Measurements from ENCODE around the gene SPRN.

The SPRN gene

GRCh38 chr10:133405844-133406527 is 18.4 kb downstream of the SPRN start:
- no peak for DNase-seq (ENCODE audit: low spot score)

DNA sequence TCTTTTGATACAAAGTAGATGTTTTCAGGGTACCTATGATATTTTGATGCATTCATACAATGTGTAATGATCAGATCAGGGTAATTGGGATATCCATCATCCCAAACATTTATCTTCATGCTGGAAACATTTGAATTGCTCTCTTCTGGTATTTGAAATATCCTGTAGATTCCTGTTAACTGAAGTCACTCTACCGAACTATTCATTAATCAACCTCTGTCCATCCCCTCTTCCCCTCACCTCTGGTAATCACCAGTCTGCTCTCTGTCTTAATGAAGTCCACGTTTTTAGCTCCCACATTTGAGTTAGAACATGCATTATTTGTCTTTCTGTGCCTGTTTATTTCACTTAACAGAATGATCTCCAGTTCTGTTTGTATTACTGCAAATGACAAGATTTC is 19.2 kb downstream of the SPRN start:
- no peak for DNase-seq (ENCODE audit: low spot score)

GRCh38 chr10:133403784-133404183 is 20.6 kb downstream of the SPRN start:
- no peak for DNase-seq (ENCODE audit: low spot score)

- no peak for DNase-seq (ENCODE audit: low spot score)
These were observed 21.1 kb downstream of the SPRN start for GRCh38 chr10:133403359-133403758.

DNA sequence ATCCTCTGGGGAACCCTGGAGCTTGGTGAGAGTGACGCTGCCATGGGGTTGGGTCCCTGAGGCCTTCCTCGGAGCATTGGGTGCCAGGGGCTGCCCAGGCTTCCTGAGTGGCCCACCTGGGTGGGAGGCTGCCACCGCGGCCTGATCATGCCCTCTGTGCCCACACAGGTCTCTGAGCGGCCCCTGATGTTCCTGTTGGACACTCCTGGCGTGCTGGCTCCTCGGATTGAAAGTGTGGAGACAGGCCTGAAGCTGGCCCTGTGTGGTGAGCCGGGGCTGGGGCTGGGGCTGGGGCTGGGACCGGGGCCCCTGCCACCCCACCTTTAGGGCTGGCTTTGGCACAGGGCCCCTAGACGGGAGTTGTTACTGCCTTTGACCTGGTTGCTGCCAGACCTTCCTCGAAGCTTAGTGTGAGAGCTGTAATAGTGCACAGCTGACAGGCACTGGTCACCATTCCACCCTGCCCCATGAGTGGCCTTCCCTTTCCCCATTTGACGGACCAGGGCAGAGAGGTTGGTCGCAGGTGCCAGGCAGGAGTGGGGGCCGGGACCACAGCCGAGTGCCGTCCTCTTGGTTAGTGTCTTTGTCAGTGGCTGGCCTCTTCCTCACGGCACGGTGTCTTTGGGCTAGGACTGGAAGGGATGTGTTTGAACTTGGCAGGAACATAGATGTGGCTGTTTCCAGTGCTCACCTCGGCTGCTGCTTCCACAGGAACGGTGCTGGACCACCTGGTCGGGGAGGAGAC is 22.3 kb downstream of the SPRN start:
- no peak for DNase-seq (ENCODE audit: low spot score)

DNA sequence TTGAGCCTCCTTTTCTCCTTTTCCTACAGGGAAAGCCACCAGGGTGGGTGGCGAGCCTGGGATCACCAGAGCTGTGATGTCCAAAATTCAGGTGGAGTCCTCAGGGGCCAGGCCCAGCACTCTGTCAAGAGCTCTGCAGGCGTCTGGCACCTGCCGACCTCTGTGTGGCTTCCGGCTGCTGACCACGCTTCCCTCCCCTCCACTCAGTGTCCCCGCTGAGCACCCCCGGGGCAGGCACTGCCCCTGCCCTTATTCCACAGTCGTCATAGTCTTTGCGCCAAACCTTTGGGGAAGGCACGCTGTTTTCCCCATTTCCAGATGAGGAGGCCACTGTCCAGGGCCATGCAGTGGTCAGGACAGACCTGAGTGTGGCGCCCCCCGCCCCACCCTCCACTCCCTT is 22.9 kb downstream of the SPRN start:
- DNase-seq (ENCODE audit: low spot score) = no peak

DNA sequence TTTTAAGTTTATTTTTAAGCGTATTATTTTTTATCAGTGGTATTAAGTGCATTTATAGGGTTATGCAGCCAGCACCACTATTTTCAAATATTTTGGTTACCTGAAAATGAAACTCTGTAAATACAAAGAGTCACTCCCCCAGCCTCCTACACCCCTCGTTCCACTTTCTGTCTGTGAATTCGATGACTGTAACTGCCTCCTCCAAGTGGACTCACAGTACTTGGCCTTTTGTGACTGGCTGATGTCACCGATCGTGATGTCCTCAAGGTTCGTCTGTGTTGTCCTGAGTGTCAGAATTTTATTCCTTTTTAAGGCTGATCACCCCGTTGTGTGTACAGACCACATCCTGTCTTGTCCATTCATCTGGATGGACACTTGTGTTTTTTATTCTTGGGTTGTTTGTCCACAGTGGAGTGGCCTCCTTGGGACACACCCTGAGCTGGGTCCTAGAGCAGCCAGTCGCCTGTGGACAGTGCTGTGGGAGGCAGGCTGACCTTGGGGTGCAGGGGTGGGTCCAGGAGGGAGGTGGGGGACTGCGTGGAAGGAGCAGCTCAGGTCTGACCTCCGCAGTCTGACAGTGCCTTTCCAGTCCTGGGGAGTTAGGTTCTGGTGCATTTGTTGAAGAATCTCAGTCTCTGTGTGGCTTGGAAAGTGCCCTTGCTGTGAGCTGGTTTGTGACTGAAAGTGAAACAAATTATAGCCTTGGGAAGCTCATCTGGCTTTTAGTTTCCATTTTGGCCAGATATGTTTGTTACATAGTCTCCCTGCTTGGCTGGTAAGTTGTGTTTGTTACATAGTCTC is 23.6 kb downstream of the SPRN start:
- DNase-seq (ENCODE audit: low spot score) = no peak

GRCh38 chr10:133399123-133399601 is 25.3 kb downstream of the SPRN start:
- no peak for DNase-seq (ENCODE audit: low spot score)

- no peak for DNase-seq (ENCODE audit: low spot score)
These were observed 26.5 kb downstream of the SPRN start for GRCh38 chr10:133397938-133398337.

- no peak for DNase-seq (ENCODE audit: low spot score)
These were observed 28.3 kb downstream of the SPRN start for GRCh38 chr10:133396035-133396624.

DNA sequence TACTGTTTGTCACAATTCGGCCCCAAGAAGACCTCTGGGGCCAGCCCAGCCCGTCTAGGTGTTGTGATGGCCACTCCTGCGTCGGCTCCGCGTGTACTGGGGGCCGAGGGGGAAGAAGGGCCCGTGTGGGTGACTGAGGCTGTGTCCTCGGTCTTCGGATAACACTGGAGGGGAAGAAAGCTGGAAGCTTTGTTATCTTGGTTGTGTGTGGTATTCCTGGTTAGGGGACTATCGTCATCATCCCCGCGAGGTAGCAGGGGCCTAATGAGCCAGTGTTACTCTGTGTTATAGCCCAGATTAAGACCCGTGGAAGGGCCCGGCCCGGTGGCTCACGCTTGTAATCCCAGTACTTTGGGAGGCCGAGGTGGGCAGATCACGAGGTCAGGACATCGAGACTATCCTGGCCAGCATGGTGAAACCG is 29.6 kb downstream of the SPRN start:
- DNase-seq (ENCODE audit: low spot score) = no peak

DNA sequence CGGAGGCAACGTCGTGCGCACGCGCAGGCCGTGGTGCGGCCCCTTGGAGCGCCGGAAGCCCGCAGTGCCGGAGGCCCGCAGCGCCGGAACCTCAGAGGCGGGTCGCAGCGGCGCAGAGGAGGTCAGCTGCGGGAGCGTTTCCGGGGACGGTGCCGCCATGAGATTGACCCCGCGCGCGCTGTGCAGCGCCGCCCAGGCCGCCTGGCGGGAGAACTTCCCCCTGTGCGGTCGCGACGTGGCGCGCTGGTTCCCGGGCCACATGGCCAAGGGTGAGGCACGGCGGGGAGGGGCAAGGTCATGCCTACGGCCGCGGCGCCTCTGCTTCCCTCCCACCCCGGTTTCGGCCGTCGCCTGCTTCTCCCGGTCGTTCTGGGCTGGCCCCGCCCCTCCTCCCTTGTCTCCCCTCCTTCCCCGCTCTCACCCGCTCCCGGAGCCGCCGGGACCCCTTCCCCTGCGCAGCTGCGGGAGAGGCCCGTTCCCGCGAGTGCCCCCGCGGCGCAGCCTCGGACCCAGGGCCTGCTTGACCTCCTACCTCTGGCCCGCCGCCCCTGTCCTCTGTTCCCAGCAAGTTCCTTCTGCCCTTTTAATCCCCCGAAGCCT is 30.3 kb downstream of the SPRN start, which contains the start of gene MTG1:
TSS of gene MTG1 (plus strand) at position 94 of the 600 bp plus-strand sequence. CDS start at position 158, 64 bp downstream.
- peak; percentile 96 for DNase-seq (ENCODE audit: low spot score)

DNA sequence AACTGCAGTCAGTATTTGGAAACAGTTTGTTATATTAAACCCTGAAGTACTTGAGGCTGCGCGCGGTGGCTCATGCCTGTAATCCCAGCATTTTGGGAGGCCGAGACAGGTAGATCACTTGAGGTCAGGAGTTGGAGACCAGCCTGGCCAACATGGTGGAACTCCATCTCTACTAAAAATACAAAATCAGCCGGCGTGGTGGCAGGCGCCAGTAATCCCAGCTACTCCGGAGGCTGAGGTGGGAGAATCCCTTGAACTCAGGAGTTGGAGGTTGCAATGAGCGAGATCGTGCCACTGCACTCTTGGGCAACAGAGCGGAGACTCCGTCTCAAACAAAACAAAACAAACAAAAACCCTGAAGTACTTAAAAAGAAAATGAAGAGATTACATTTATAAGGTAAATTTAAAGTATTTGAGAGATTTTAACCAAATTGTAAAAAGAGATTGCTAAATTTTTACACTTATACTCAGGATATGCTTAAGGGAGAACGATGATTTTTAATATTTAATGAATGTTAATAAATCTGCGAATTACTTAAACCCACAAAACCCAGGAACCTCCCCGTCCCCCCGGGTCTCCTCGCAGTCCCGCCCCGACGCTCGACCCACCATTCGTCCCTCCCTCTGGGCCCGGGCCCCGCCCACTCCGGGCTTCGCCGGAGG is 30.9 kb downstream of the SPRN start:
- no peak for DNase-seq (ENCODE audit: low spot score)

DNA sequence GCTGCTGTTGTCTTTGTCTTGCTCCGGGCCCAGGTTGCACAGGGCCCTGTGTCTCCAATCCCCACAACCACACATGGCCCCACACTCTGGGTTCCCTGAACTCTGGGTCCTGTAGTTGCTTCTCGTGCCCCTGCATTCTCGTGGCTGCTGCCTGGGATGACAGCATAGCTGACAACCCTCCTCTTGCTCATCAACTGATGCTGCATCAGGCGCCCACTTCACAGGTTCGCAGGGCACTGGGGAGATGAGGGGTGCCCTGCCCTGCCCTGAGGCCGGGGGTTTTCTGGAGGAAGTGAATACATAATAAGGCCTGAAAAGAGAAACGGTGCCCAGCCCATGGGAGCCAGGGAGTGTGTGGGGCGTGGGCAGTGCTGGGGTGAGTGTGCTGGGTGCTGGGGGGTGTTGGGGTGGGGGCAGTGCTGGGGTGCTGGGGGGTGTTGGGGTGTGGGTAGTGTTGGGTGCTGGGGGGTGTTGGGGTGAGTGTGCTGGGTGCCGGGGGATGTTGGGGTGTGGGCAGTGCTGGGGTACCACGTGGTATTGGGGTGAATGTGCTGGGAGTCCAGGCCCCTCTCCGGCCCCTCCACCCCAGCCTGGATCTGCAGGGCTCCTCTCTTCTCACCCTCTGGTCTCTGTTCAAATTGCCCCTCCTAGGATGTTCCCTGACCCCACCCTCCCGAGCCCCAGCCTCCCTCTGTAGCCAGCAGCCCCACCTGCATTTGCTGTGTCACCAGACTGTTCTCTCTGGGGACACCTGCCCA is 32.5 kb downstream of the SPRN start:
- peak; percentile 35 for DNase-seq (ENCODE audit: low spot score)

DNA sequence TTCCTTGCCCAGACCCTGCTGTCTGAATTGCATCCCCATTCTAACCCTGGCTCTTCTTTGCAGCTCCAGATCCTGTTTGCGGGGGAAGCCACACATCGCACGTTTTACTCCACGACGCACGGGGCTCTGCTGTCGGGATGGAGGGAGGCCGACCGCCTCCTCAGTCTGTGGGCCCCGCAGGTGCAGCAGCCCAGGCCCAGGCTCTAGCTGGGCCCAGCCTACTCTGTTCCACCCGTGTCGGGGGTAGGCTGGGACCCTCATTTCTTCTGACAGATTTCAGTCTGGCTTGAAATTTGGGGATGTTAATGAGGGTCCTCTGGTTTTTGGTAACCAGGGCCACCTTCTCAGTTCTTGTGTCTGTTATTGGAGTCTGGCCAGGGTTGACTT is 33.2 kb downstream of the SPRN start:
- no peak for DNase-seq (ENCODE audit: low spot score)

DNA sequence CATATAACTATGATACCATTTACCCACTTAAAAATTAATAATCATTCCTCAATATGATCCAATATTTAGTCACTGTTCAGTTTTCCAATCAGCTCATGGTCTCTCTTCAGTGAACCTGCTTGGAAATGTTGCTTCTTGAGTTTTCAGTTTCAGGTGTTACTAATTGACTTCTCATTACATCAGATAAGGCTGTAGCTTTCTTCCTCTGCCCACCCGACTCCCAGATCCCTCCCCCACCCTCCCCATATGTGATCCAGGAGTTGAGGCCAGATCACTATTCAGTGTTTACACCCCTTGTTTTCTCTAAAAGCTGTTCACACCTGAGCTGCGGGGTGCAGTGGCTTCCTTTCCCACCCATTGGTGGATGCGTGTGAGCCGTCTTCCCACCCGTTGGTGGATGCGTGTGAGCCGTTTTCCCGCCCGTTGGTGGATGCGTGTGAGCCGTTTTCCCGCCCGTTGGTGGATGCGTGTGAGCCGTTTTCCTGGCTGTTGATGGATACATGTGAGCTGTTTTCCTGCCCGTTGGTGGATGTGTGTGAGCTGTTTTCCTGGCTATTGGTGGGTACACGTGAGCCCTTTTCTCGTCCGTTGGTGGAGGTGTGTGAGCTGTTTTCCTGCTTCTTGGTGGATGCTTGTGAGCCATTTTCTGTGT is 33.7 kb downstream of the SPRN start:
- DNase-seq (ENCODE audit: low spot score) = peak; percentile 11

GRCh38 chr10:133388973-133389818 is 35.2 kb downstream of the SPRN start:
- DNase-seq (ENCODE audit: low spot score) = peak; percentile 85

GRCh38 chr10:133388236-133388972 is 36.0 kb downstream of the SPRN start:
- DNase-seq (ENCODE audit: low spot score) = no peak
